Embryonic facial prominence (tissue), 1 donor: ENCODE data around the gene MYLIP.

Experiments used
- DNase-seq: peaks from one replicate; pipeline ENCODE4 v3.0.0-alpha.2; 2016; ENCODE audit errors: extremely low spot score

Gene MYLIP

GRCh38 chr6:16139556-16139955 lies 10.7 kb downstream of the MYLIP start:
- DNase-seq: no peak

GRCh38 chr6:16140607-16141006 lies 11.7 kb downstream of the MYLIP start:
- DNase-seq: no peak

DNA sequence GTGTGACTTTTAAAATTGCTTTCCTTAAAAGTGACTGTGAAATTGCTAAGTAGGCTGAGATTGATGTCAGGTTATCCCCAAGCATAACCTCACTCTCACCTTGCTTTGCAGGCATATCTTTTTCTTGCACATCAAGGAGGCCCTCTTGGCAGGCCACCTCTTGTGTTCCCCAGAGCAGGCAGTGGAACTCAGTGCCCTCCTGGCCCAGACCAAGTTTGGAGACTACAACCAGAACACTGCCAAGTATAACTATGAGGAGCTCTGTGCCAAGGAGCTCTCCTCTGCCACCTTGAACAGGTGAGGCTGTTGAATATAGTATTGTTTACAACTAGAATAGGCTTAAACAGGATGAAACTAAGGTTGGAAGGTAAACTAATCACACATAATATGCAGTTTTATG lies 12.6 kb downstream of the MYLIP start:
- DNase-seq: no peak

GRCh38 chr6:16145038-16145437 lies 16.2 kb downstream of the MYLIP start:
- DNase-seq: no peak

DNA sequence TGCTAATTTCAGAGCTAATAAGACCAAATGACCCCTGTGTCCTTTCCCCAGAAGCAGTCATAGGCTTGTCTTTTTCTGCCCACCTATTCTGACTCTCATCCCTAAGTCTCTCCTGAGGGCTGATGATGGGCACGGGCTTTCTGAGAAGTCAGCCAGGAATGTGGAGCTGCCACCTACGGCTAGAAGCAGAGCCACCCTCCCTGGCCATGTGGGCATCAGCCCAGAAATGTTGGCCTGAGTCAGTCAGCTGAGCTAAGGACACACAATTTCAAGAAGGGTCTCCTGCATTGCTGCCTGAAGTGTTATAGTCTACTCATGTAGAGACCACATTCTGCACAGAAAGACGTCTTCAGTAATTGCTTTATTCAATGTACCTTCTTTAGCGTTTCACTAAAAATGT lies 17.1 kb downstream of the MYLIP start:
- no peak for DNase-seq

- no peak for DNase-seq
These were observed 17.7 kb downstream of the MYLIP start for GRCh38 chr6:16146527-16146955.

DNA sequence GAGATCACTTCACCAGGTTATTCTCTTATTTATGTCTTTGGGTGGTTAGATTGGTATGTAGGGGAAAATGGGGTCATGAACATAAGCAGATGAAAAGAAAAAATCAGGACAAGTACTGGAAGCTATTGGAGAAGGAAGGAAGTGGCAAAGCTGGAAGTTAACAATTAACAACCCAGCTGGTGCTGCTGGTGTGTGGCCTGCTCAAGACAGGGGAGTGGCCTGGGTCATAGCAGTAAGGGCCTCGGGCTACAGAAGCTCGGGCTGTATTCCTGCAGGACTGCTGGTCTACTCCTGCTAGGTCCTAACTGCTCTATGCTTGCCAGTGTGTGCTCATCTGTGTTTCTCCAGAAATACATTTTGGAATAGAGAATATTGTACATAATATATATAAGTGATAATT lies 19.6 kb downstream of the MYLIP start:
- no peak for DNase-seq

DNA sequence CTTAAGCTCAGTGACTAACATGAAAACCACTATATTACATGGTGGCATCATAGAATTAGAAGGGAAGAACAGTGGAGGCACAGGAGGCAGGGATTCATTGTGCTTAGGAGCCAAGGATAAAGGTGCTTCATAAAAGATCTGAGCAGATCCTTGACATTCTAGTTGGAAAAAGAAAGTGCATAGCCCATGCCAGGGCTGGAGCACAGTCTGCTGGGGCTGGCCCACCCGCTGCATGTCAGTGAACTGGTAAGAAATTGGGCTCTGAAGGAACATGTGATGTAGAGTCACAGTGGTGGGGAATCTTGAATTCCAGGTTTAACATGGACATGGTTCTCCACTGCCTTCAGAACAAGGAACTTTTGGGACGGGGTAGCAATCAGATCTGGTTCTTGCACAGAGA lies 20.4 kb downstream of the MYLIP start:
- DNase-seq: no peak

GRCh38 chr6:16150098-16150497 lies 21.2 kb downstream of the MYLIP start:
- no peak for DNase-seq

- no peak for DNase-seq
These were observed 24.4 kb downstream of the MYLIP start for GRCh38 chr6:16153211-16153820.

DNA sequence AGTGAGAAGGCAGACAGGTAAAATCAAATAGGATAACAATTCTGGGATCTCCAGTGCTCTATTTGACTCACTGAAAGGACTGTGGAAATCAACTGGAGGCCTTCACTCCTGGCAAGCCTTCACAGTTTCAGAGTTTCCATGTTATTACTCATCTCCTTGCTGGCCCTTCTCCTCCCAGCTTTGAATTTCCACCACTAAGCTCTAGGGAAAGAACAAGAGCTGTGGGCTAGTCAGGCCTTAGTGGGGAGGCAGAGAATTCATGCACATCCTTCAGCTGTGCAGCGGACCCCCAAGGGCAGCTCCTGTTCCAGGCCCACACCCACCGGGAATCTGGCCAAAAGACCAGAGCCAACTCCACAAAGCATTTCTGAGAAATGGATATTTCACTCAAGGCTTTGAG lies 26.0 kb downstream of the MYLIP start:
- DNase-seq: no peak

- DNase-seq: no peak
These were observed 28.6 kb downstream of the MYLIP start for GRCh38 chr6:16157492-16157891.

- DNase-seq: no peak
These were observed 29.0 kb downstream of the MYLIP start for GRCh38 chr6:16157909-16158308.

- DNase-seq: no peak
These were observed 30.2 kb downstream of the MYLIP start for GRCh38 chr6:16158943-16159557.

DNA sequence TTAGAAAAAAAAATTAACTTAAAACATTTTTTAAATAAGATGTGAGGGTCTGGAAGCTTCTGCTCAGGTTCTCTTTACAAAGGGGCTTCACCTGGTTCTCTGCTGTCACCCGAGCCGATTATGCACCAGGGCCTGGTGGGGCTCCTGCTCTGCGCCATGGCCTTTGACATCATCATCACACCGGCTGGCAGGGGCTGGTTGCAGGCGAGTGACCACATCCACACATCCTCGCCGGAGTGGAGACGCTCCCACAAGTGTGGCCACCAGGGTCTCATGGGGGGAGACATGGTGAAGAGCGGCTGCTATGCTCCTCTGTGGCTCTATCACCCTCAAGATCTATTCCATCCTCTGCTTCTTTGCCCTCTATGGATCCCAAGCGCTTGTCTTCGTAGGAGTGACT lies 31.9 kb downstream of the MYLIP start:
- DNase-seq: no peak

DNA sequence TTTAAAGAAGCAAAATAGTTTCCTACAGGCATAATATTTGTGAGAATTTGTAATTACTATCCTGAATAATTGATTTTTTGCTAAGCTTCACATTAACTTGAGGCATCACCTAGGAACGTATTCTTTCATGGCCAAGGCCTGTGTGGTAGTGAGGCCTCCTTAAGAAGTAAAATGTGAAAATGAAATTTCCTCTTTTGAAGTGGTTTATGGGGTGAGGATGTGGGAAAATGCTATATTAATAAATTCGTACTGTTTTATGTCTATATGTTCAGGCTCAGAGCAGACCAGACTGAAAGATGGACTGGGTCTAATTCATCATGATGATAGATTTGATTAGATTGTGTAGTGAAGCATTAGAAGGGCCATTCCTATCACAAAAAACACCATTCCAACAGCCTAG lies 33.1 kb downstream of the MYLIP start:
- DNase-seq: no peak

DNA sequence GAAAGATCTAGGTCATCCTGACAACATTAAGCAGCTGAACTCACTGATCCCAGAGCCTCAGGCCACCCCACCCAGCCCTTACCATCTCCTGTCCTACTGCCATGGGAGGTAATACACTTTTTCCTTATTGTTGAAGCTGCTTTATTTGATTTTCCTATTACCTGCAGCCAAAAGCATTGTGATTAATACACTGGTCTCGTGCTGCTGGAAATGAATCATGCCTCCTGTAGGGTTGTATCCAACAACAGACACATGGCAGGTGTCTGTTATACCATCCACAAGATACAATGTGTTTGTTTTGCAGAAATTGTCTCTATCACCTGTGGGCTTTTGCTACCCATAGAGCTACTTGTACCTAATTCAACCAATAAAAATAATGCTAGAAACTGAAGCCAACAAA lies 34.2 kb downstream of the MYLIP start:
- no peak for DNase-seq

- no peak for DNase-seq
These were observed 34.8 kb downstream of the MYLIP start for GRCh38 chr6:16163535-16164300.

GRCh38 chr6:16165641-16166040 lies 36.8 kb downstream of the MYLIP start:
- DNase-seq: no peak

- DNase-seq: no peak
These were observed 38.2 kb downstream of the MYLIP start for GRCh38 chr6:16166871-16167608.

DNA sequence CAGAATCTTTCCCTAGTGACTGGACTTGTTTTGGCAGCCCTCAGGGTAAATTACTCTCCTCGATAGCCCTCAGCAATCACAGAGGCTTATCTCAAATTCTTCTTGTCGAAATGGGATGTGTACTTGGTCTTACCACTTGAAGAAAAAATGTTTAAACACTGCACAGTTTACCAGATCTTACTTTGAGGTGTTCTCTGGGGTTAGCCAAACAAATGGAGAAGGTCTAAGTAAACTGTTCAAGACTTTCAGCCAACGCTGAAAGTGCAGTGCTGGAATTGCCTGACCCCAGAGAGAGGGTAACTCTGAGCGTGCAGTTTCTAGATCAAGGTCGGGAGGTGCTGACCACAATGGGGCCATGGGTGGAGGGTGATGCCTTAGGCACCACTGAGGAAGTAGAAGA lies 39.2 kb downstream of the MYLIP start:
- DNase-seq: no peak

DNA sequence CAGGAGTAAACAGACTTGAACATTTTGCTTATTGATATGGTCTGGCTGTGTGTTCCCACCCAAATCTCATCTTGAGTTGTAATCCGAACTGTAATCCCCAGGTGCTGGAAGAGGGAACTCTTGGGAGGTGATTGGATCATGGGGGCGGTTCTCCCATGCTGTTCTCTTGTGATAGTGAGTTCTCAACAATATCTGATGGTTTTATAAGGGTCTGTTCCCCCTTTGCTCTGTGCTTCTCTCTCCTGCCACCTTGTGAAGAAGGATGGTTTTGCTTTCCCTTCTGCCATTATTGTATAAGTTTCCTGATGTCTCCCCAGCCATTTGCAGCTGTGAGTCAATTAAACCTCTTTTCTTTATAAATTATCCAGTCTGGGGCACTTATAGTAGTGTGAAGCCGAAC lies 40.0 kb downstream of the MYLIP start:
- no peak for DNase-seq

GRCh38 chr6:16171400-16171799 lies 42.5 kb downstream of the MYLIP start:
- DNase-seq: no peak
